Cardiac fibroblast (primary cell): Measurements from ENCODE around the gene MSI2.

Experiments
- DNase-seq, 2 donors: peaks; one replicate each; pipeline versions ENCODE4 v3.0.0 to v3.0.0-alpha.2; 2010; ENCODE audit warnings: low read depth in 2 of 2
- H3K4me3 ChIP-seq, 2 donors: replicated peaks in 1 of 2; 1 replicate in 1 of 2; 2 replicates in 1 of 2; pipeline ENCODE4 v1.5.1; 2011; ENCODE audit warnings: low read depth in 2 of 2, low read length in 2 of 2, mild to moderate bottlenecking in 2 of 2, moderate library complexity in 1 of 2
- TF ChIP-seq, protein P1 (sequence below): IDR thresholded peaks from one replicate; pipeline ENCODE4 v1.5.1; 2011; ENCODE audit warnings: low read depth, mild to moderate bottlenecking, low read length, inconsistent platforms

The MSI2 gene

DNA sequence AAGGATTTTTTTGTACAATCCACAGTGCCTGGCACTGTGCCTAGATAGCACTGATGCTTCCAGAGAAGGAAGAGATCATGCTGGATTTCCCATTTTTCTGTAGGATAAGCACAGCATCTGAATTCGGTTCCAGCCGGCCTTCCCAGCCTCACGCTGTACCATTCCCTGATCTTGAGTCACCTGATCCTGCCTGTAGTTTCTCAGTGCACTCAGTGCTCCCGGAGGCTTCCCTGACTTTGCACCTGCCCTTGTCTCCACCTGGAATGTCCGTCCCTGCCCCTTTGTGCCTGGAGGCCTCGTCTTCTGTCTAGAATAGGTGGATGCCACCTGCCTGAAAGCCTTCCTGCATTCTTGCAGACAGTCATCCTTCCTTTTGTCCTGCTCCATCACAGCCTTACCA lies 308.9 kb downstream of the MSI2 start:
- TF ChIP-seq, protein P1, sequence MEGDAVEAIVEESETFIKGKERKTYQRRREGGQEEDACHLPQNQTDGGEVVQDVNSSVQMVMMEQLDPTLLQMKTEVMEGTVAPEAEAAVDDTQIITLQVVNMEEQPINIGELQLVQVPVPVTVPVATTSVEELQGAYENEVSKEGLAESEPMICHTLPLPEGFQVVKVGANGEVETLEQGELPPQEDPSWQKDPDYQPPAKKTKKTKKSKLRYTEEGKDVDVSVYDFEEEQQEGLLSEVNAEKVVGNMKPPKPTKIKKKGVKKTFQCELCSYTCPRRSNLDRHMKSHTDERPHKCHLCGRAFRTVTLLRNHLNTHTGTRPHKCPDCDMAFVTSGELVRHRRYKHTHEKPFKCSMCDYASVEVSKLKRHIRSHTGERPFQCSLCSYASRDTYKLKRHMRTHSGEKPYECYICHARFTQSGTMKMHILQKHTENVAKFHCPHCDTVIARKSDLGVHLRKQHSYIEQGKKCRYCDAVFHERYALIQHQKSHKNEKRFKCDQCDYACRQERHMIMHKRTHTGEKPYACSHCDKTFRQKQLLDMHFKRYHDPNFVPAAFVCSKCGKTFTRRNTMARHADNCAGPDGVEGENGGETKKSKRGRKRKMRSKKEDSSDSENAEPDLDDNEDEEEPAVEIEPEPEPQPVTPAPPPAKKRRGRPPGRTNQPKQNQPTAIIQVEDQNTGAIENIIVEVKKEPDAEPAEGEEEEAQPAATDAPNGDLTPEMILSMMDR: no peak
- no peak overlapping the region for H3K4me3 ChIP-seq
- DNase-seq: no peak

DNA sequence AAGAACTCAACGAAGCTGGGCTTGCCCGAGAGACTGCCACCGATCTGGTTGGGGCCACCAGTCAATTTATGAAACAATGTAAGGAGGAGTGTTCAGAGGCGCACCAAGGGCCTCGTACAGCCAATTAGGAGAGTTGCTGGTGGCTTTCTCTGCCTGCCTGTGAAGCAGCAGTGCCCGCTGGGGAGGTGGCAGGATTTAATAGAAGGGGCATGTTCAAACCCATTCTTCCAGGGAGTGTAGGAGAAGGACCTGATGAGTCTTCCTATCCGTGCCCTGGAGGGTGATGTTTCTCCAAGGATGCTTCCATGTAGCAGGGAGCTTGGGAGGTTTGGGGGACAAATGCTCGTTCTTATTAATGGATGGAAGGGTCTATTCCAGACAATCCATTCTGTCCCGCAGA lies 310.4 kb downstream of the MSI2 start:
- TF ChIP-seq, protein P1: no peak
- DNase-seq: no peak
- H3K4me3 ChIP-seq: no peak overlapping the region

DNA sequence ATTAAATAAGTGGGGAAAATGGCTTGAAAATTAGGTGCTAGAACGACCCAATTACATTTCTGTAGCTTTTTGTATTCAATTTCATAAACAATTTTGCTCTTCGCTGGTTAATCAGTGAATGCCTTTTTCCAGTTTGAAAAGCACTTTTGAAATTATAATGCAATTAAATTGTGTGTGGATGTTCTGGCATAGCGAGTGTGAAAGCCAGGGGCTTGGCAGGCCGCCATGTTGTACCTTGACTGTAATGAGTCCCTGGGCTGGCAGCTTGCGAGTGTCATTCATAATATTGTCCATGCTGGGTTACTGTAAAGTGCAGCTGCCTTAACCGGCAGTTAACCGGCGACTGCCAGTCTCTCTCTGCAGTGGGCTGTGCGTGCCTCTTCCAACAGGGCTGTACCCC lies 310.9 kb downstream of the MSI2 start:
- TF ChIP-seq, protein P1: no peak
- no peak overlapping the region for H3K4me3 ChIP-seq

DNA sequence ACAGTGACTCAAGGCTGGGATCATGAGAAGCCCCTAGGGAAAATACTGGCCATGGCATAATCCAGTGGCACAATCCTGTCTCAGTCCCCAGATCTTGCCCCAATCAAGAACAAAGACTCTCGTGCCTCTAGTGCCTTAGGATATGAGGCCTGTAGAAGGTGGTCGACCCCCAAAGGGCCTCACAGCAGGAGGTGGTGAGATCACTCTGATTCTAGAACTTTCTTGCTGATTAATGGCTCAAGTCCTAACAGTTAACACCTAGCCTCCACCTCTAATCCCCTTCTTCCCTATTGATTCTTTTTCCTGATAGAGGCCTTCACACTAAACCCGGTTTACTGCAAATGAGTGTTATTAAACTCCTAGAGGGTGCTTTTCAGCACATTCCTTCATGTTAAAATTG lies 312.0 kb downstream of the MSI2 start:
- no peak overlapping the region for H3K4me3 ChIP-seq
- TF ChIP-seq, protein P1: no peak
- no peak for DNase-seq

More for the DNA sequence above, 310.9 kb downstream of the MSI2 start:
- no peak for DNase-seq

DNA sequence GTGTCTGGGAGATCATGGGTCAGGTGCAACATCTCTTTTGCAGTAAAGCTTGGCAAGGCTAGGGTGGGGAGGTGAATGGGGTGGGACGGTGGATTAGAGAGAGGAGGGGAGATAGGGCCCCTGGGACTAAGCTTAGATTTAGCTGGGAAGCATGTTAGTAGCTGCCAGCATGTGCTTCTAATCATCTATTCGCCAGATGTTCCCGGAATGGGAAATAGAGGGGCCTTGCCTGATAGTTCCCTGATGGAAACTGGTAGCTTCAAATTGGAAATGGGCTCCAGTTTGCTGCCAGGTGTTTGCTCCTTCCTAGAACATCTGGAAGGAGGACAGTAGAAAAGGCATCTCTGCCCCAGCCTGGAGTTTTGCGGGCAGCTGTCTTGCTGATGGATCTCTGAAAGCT lies 312.7 kb downstream of the MSI2 start:
- TF ChIP-seq, protein P1: no peak
- H3K4me3 ChIP-seq: no peak overlapping the region
- DNase-seq: no peak

DNA sequence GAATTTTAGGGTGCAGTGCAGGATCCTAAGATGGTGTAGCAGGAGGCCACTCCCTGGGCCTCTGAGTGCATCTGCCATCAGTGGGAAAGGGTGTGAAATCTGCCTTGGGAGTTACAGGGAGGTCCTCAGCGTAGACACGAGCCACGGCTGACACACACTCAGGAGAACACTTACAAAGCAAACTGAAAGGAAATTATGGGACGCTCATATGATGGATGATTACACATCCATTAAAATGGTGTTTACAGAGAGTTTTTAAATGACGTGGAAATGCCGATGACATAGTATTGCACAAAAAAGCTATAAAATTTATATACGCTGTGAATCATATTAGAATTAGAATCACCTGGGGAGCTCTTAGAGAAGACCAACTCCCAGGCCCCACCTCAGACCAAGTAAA lies 313.5 kb downstream of the MSI2 start:
- TF ChIP-seq, protein P1: no peak
- H3K4me3 ChIP-seq: no peak overlapping the region
- no peak for DNase-seq

DNA sequence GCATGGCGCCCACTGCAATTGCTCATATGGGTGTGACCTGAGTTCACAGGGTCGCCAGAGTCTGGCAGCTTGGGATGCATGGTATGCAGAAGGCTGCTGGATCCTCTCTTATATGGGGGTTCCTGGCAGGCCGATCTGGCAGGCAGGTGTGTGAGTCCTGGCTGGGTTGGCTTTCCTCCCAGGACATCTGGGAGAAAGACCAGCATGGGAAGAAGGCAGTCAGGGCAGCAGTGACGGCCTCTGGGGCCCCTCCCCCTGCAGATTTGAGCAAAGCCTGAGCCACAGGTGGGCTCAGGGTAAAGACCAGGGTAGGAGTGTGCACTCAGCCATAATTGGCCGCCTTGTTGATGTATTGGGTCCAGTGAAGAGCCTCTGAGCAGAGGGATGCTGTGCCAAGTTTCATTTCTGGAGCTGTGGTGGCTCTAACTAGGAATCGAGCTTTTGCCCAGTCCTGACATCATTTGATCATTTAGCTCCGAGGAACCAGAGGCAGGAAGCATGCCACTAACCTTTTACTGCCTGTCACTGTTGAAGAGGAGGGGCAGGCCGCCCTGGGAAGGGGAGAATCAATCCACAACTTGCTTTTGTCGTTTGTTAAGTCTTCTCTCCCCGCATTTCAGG lies 314.5 kb downstream of the MSI2 start:
- DNase-seq: no peak
- TF ChIP-seq, protein P1: no peak
- no peak overlapping the region for H3K4me3 ChIP-seq
